ENCODE data around the gene SEBOX. TPM values are rescaled to one million over a fixed set of nuclear protein-coding genes. Genes with fewer than 3 reads are reported as not detected.
A peak's percentile ranks its signal among the peaks of the same experiment; 100 is the strongest.

Gene SEBOX
- total and polyA plus RNA-seq, 2 of the 8 experiments (the other 6 are each of a cell fraction or from before 2014, with no cell fraction given) = not detected

- Histone ChIP-seq H2AK5ac (ENCODE audit: low read depth, low read length) (no peak overlapping the region), H3K27me3 (replicated peaks in 1 of 4; ENCODE audit: control insufficient read depth in 3 of 4, extremely low read depth in 1 of 4, insufficient read depth in 3 of 4, low read length in 3 of 4) (peaks cover 0 to 3% (median 0%) of the 10 kb centered on the region in 4 experiments; a peak in 1 of 7 replicates), H2BK20ac (ENCODE audit: low read length) (no peak overlapping the region), H3K9me3 (ENCODE audit: insufficient read depth in 2 of 2, low read depth in 1 of 2, low read length in 1 of 2) (no peaks in the 10 kb centered on the region), H4K91ac (replicated peaks; ENCODE audit: insufficient read length, low read length) (no peak overlapping the region), H3K14ac (ENCODE audit: insufficient read length) (no peak overlapping the region), H4K8ac (ENCODE audit: extremely low read depth, insufficient read depth, low read length) (no peak overlapping the region), H3K79me2 (ENCODE audit: control insufficient read depth in 1 of 2, insufficient read depth in 2 of 2, low read length in 2 of 2) (peaks cover 40 to 64% of the 10 kb centered on the region in 2 experiments), H3K27ac (ENCODE audit: low read depth, low read length) (no peak overlapping the region), H2BK15ac (ENCODE audit: low read length) (no peak overlapping the region), H3K23me2 (ENCODE audit: low read depth, low read length) (peaks cover 11% of the 10 kb centered on the region), H3K4ac (replicated peaks; ENCODE audit: insufficient read length, low read depth, low read length) (no peak overlapping the region), H4K5ac (ENCODE audit: insufficient read length, low read depth, low read length) (no peak overlapping the region), H4K20me1 (replicated peaks in 1 of 2; ENCODE audit: control insufficient read depth in 1 of 2, insufficient read depth in 2 of 2, low read length in 2 of 2) (peaks cover 3 to 15% of the 10 kb centered on the region in 2 experiments), H2BK120ac (replicated peaks; ENCODE audit: low read depth, low read length) (no peak overlapping the region), H3K23ac (ENCODE audit: insufficient read length) (no peak overlapping the region), H3K9ac (replicated peaks in 1 of 4; ENCODE audit: extremely low read depth in 1 of 4, low read depth in 3 of 4, low read length in 3 of 4) (peak overlapping the region in 2 of 4 experiments; percentile 1 to 85; a peak in 4 of 7 replicates), H3K18ac (ENCODE audit: extremely low read depth, low read length) (no peak overlapping the region), H3K4me3 (ENCODE audit: extremely low read depth in 1 of 4, insufficient read depth in 2 of 4, low read depth in 3 of 4, low read length in 4 of 4) (peak overlapping the region; percentile 63 to 90 (median 70); a peak in 7 of 8 replicates), H3K4me2 (ENCODE audit: insufficient read depth in 1 of 2, low read depth in 2 of 2, low read length in 2 of 2) (peak overlapping the region; percentile 81 to 99), H3K56ac (replicated peaks; ENCODE audit: insufficient read length, low read depth, low read length) (no peak overlapping the region), H3K79me1 (ENCODE audit: low read depth, low read length) (no peaks in the 10 kb centered on the region), H2BK12ac (ENCODE audit: low read depth, low read length) (no peak overlapping the region), H2AFZ (ENCODE audit: low read length) (no peak overlapping the region), H3K36me3 (ENCODE audit: control insufficient read depth in 2 of 4, insufficient read depth in 4 of 4, low read length in 3 of 4) (peaks cover 0 to 5% (median 1%) of the 10 kb centered on the region in 4 experiments; a peak in 4 of 8 replicates), H2BK5ac (ENCODE audit: low read depth, low read length) (no peak overlapping the region), H3K4me1 (replicated peaks in 1 of 4; ENCODE audit: control insufficient read depth in 3 of 4, insufficient read depth in 4 of 4, low read length in 3 of 4) (peaks cover 7 to 26% (median 13%) of the 10 kb centered on the region in 4 experiments)
- ChIA-PET CTCF (ENCODE audit: partially characterized antibody) (interaction anchor here (1.1 to 1.9 kb wide), 6 partner anchors 9 to 95 kb away, joined by 3 to 7 read pairs (median 4); partner anchors contain the start of genes IFT20 and TNFAIP1), POLR2A (ENCODE audit: partially characterized antibody) (interaction anchor here (0.6 to 4.1 kb wide), 11 partner anchors 8 to 515 kb away, joined by 3 to 30 read pairs (median 5); partner anchors contain the start of genes IFT20 and TNFAIP1)
- 64% methylated on average over 8 of the region's 8 CpGs; no CpG with 5 or more reads in 1 of the 2 experiments for WGBS, 2 experiments (ENCODE audit: extremely low coverage in 1 of 2, insufficient coverage in 1 of 2, insufficient read length in 1 of 2, insufficient replicate concordance in 2 of 2, low coverage in 1 of 2, low lambda C conversion rate in 2 of 2, missing lambda C conversion rate in 1 of 2)
- no peak for DNase-seq (ENCODE audit: low read depth in 1 of 2, low spot score in 2 of 2)
- no peak for FAIRE-seq
- TF ChIP-seq KDM4A (IDR thresholded peaks at IDR 0.05; ENCODE audit: low read depth, low read length, severe bottlenecking) (no peak), HDAC6 (IDR thresholded peaks at IDR 0.05; ENCODE audit: low read depth, low read length) (no peak), TBP (IDR thresholded peaks at IDR 0.05; ENCODE audit: low read depth, low read length) (no peak), NRF1 (IDR thresholded peaks at IDR 0.05; ENCODE audit: low read depth, low read length) (no peak), ASH2L (IDR thresholded peaks at IDR 0.05; ENCODE audit: low read length) (no peak), CHD2 (IDR thresholded peaks at IDR 0.05; ENCODE audit: low read length) (no peak)
Observed at GRCh38 chr17:28320215-28321061, 44.6 kb downstream of the SEBOX start.
